ENCODE measurements around the gene CACNG8.
"Not testable (repeated sequence)": the region's sequence is repeated elsewhere in the genome, so short reads cannot be mapped to it uniquely, and the experiment has no call there.

The CACNG8 gene

DNA sequence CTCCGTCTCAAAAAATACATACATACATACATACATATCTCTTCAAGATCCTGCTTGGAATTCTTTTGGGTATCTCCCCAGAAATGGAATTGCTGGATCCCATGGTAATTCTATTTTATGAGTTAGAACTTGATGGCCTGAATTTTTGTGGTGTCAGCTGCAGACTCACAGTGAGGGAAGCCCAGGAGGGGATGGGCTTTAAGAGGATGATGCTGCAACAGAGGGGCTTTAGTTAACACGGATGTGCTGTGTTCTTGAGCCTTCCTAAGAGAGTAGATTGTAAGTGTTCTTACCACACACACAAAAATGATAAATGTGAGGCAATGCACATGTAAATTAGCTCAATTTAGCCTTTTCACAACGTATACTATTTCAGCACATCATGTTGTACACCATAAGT, 60.5 kb downstream of the CACNG8 start:
- Mint-ChIP-seq H3K4me1 (peaks cover 3% of the 10 kb centered on the region), H3K27ac (no peak overlapping the region), H3K27me3 (peaks cover 37% of the 10 kb centered on the region), H3K9me3 (no peaks in the 10 kb centered on the region), H3K36me3 (no peaks in the 10 kb centered on the region), H3K4me3 (no peak overlapping the region)
- CTCF ChIA-PET, result interaction anchor here (0.7 to 3.9 kb wide), 14 partner anchors 14 to 231 kb away, joined by 3 to 31 read pairs (median 4); no protein-coding TSS in a partner anchor
- no peak for DNase-seq

DNA sequence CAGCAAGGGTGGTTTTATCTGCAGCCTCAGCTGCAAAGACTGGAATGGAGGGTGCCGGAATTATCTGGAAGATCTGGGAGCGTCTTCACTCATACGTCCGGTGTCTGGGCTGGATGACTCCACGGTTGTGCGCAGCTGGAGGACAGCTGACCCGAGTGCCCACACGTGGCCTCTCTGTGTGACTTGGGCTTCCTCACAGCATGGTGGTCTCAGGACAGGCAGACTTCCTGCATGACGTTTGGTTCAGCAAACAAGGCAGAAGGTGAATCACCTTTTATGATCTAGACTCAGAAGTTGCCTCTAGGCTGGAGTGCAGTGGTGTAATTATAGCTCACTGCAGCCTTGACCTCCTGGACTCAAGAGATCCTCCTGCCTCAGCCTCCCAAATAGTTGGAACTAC, 61.9 kb downstream of the CACNG8 start:
- Mint-ChIP-seq H3K36me3 (no peaks in the 10 kb centered on the region), H3K27ac (no peak overlapping the region), H3K9me3 (no peaks in the 10 kb centered on the region), H3K27me3 (peaks cover 33% of the 10 kb centered on the region), H3K4me3 (no peak overlapping the region), H3K4me1 (peaks cover 3% of the 10 kb centered on the region)
- DNase-seq, result no peak
- CTCF ChIA-PET, result interaction anchor here (0.9 to 3.9 kb wide), 13 partner anchors 10 to 232 kb away, joined by 3 to 31 read pairs (median 5); no protein-coding TSS in a partner anchor

DNA sequence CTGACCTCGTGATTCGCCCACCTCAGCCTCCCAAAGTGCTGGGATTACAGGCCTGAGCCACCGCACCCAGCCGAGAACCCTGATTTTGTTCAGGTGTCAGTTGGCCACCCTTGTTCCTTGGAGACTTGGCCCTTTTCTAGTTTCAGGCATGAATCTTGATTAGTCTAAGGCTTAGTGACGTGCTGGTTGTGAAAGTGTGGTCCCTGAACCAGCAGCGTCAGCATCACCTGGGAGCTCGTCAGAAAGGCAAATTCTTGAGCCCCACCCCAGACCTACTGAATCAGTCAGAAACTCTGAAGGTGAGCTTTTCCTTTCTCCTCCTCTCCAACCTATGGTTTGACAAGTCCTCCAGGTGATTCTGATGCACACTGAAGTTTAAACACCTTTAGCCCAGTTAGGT, 63.9 kb downstream of the CACNG8 start:
- CTCF ChIA-PET, result interaction anchor here (1.0 to 1.2 kb wide), 2 partner anchors 175 to 234 kb away, joined by 4 to 5 read pairs; no protein-coding TSS in a partner anchor
- Mint-ChIP-seq H3K27ac (no peak overlapping the region), H3K36me3 (no peaks in the 10 kb centered on the region), H3K4me3 (no peak overlapping the region), H3K27me3 (peaks cover 26% of the 10 kb centered on the region), H3K4me1 (peaks cover 3% of the 10 kb centered on the region), H3K9me3 (no peaks in the 10 kb centered on the region)
- no peak for DNase-seq

DNA sequence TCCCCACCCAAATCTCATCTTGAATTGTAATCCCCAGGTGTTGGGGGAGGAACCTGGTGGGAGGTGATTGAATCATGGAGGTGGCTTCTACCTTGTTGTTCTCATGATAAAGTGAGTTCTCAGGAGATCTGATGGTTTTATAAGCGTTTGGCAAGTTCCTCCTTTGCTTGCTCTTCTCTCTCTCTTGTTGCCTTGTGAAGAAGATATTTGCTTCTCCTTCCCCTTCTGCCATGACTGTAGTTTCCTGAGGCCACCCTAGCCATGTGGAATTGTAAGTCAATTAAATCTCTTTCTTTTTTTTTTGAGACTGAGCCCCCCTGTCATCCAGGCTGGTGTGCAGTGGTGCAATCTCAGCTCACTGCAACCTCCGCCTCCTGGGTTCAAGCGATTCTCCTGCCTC, 66.6 kb downstream of the CACNG8 start:
- no peak overlapping the region for H3K4me3 Mint-ChIP-seq
- no peaks in the 10 kb centered on the region for H3K9me3 Mint-ChIP-seq
- peaks cover 5% of the 10 kb centered on the region for H3K27me3 Mint-ChIP-seq
- no peaks in the 10 kb centered on the region for H3K36me3 Mint-ChIP-seq
- H3K27ac Mint-ChIP-seq, result no peak overlapping the region
- CTCF ChIA-PET, result interaction anchor here (0.8 to 2.2 kb wide), 10 partner anchors 10 to 238 kb away, joined by 3 to 23 read pairs (median 4); no protein-coding TSS in a partner anchor
- no peaks in the 10 kb centered on the region for H3K4me1 Mint-ChIP-seq
- DNase-seq, result no peak

DNA sequence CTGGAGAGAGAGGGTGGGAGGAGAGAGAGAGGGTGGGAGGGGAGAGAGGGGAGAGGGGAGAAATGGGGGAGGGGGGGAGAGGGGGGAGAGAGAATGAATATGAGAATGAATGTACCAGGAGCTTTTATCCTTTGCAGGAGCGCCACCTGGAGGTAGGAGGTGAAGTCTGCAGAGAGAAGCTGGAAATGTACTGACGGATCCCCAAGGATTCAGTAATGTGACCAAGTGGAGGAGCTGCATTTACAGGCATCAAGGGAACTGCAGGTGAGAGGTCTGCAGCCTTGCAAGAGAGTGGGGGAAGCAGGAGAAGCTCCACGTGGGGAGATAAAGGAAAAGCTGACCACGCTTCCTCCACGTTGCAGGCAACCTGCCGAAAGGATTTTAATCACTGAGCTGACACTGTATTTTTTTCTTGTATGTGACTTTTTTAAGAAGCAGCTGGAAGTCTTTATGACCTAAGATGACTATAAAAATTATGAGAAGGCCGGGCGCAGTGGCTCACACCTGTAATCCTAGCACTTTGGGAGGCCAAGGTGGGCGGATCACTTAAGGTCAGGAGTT, 67.3 kb downstream of the CACNG8 start:
- Mint-ChIP-seq H3K4me1 (no peaks in the 10 kb centered on the region), H3K27me3 (peaks cover 5% of the 10 kb centered on the region), H3K27ac (no peak overlapping the region), H3K4me3 (no peak overlapping the region), H3K9me3 (no peaks in the 10 kb centered on the region), H3K36me3 (no peaks in the 10 kb centered on the region)
- CTCF ChIA-PET, result interaction anchor here (0.7 to 2.2 kb wide), 15 partner anchors 9 to 335 kb away, joined by 3 to 23 read pairs (median 4); partner anchors contain the start of gene LAIR1
- DNase-seq, result peak; percentile 72

DNA sequence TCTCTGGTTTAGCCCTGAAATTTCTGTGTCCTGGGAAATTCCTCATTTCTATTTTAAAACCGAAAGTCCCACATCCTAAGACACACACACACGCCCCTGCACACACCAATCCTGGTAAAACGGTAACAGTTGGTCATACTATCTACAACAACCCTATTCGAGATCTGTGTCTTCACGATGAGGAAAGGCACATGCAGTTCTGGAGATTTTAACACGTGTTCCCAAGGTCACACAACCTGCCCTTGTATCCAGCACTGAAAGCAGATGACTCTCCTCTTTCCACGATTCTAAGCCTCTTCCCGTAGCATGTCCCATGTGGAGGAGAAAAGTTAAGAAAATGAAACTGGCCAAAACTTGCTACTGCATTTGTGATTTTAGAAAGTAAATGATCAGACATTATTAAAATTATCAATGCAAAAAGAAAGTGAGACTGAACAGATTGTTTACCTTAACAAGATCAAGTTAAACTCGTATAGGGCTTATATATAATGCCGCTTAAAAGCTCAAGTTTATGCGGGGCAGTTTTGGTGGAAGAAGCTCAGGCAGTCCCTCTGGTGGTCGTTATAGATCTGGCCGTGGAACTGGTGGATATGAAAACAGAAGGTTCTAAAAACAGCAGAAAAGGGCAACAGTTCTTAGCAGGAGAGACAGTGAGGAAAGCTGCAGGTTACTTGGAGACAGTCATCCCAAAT, 68.3 kb downstream of the CACNG8 start:
- no peaks in the 10 kb centered on the region for H3K9me3 Mint-ChIP-seq
- CTCF ChIA-PET, result interaction anchor here (1.0 kb wide), 1 partner anchor 238 kb away, joined by 6 read pairs; no protein-coding TSS in a partner anchor
- H3K36me3 Mint-ChIP-seq, result no peaks in the 10 kb centered on the region
- no peaks in the 10 kb centered on the region for H3K4me1 Mint-ChIP-seq
- H3K27me3 Mint-ChIP-seq, result peaks cover 5% of the 10 kb centered on the region
- no peak for DNase-seq
- no peak overlapping the region for H3K27ac Mint-ChIP-seq
- H3K4me3 Mint-ChIP-seq, result no peak overlapping the region

DNA sequence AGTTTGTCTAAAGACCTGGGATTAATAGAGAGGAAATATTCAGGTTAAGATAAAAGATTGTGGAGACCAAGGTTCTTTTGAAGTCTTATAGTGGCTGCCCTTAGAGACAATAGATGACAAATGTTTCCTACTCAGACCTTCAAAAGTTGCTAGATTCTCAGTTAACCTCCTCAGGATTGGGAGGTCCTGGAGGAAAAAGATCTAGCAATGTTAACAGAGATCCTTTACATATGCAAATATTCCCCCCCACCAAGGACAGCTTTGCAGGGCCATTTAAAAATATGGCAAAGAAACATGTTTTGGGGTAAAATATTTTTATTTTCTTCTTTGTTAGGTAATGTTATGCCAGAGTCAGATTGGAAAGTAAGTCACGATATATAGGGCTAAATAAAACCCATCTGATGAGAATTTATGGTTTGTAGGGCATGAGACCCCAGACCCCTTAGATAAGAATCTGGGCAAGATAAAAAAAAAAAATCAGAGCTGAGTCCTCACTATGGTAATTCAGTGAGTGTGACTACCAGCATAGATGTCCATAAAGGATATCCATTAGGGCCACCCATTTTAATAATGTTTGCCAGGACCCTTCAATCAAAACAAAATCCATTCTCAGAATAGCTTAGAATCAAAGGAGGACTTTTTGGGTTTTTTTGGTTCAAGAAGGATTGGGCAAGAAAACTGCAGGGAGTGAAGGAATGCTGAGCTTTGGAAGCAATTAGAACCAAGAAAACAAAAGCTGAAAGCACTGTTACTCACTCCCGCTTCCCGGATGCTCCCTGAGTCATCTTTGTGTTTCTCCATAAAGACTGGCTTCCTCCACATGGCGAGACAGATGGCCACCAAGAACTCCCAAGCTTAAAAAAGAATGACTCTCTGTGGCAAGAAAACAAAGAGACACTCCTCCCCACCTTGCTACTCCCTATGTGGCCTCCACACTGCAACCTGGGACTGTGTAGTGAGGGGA, 72.8 kb downstream of the CACNG8 start:
- Mint-ChIP-seq H3K27me3 (no peaks in the 10 kb centered on the region), H3K4me3 (no peak overlapping the region), H3K27ac (no peak overlapping the region), H3K4me1 (no peaks in the 10 kb centered on the region), H3K9me3 (no peaks in the 10 kb centered on the region), H3K36me3 (no peaks in the 10 kb centered on the region)
- CTCF ChIA-PET, result no interaction called here
- no peak for DNase-seq

DNA sequence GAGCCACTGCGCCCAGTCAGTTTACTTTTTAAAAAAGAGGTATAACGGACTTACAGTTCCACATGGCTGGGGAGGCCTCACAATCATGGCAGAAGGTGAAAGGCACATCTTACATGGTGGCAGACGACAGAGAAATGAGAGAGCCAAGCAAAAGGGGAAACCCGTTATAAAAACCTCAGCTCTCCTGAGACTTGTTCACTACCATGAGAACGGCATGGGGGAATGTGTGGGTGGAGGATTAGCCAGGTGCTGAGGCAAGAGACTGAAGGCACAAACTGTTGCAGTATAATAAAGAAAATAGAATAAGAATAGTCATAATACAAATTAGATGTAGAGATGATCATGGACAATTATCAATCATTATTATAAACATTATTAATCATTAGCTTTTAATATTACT, 73.8 kb downstream of the CACNG8 start:
- CTCF ChIA-PET, result interaction anchor here (0.6 kb wide), 1 partner anchor 836 kb away, joined by 3 read pairs; no protein-coding TSS in a partner anchor
- not testable (repeated sequence) for H3K9me3 Mint-ChIP-seq, DNase-seq, H3K27ac Mint-ChIP-seq, H3K27me3 Mint-ChIP-seq, H3K4me3 Mint-ChIP-seq, H3K36me3 Mint-ChIP-seq, H3K4me1 Mint-ChIP-seq
